DMS 273 (cell line): ENCODE measurements around the gene TMEM229B.

ENCODE experiments used
- DNase-seq: peaks from one replicate; lab custom pipeline; 2025; ENCODE audit not compliant: unreplicated experiment; lab: John Stamatoyannopoulos, UW

TMEM229B gene

GRCh38 chr14:67515386-67516079, 27.0 kb upstream of the TMEM229B start:
- DNase-seq = peak; percentile 72

- peak; percentile 74 for DNase-seq
Observed at GRCh38 chr14:67514650-67515385, 26.3 kb upstream of the TMEM229B start.

DNA sequence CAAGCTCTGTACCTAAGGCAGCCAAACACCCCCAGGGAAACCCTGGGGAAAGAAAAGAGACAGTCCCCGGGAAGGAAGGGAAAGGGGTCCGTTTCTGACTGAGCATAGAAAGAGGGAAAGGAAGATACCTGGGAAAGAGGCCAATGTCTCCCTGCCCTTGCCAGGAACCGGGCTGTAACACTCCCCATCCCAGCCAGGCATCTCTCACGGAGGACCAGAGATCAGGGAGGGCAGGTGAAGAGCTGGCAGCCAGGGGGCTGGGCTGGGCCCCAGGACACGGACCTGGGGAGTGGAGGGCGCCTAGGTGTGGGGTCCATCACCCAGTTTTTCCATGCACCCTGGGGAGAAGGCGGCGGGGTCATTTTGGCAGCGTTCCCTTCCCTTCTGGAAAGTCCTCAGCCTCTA, 25.7 kb upstream of the TMEM229B start:
- DNase-seq = peak; percentile 69

DNA sequence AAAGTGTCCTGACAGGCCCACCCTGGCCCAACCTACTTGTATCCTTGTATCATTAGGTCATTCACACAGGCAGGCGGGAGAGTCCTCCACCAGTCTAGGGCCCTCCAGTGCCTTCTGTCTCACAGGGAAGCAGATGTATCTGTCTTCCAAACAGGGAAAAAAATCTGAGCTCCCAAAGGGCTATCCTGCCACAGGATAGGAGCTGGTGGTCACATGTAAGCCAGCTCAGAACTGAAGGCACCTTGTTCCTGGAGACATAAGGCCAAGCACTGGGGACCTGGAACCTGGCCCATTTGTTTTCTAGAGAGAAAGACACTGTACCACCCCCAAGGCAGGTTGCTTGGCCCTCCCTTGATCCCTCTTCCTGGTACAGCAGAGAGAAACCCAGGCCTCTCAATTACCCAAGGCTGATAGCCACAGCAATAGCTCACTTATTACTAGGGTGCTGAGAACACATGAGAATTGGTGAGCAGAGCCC, 25.1 kb upstream of the TMEM229B start:
- peak; percentile 92 for DNase-seq

GRCh38 chr14:67512463-67513310, 24.2 kb upstream of the TMEM229B start:
- no peak for DNase-seq

- DNase-seq = no peak
Observed at GRCh38 chr14:67510836-67511235, 22.3 kb upstream of the TMEM229B start.

GRCh38 chr14:67510121-67510520, 21.6 kb upstream of the TMEM229B start:
- DNase-seq = peak; percentile 36

GRCh38 chr14:67508956-67509355, 20.4 kb upstream of the TMEM229B start:
- DNase-seq = peak; percentile 65

- DNase-seq = no peak
Observed at GRCh38 chr14:67505254-67505653, 16.7 kb upstream of the TMEM229B start.

GRCh38 chr14:67503331-67503730, 14.8 kb upstream of the TMEM229B start:
- no peak for DNase-seq

DNA sequence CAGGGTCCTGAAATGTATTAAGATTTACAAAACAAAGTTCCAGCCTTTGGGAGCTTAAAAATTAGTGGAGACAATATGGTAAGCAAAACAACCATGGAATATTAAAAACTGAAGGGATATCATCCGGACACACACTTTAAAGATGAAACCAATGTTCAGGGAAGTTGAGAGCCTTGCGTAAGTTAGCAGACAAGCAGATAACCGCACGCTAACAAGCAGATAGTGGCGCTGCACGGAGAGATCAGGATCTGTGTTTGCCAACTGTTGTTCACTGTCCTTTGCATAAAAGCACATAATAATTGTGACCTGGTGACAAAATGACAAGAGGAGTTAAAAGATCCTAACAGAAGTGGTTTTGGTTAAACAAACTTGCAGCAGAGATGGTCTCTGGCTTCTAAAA, 14.3 kb upstream of the TMEM229B start:
- no peak for DNase-seq

DNA sequence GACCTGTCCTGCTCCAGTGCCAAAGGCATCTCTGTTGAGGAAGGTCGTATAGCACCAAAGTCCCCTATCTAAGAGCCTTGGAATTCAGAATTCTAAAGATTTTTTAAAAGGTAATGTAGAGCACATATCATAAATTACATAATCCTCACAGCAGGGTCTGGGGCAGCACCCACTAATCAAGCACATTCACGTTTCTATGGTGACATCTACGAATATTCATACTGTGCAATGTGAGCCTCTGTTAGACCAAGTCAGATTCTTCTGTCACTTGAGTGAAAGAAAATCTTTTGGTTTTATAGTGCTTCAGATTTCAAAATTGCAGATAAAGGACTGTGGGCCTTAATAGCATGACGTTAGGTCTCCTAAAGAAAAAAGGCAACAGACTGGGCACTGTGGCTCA, 13.1 kb upstream of the TMEM229B start:
- no peak for DNase-seq

DNA sequence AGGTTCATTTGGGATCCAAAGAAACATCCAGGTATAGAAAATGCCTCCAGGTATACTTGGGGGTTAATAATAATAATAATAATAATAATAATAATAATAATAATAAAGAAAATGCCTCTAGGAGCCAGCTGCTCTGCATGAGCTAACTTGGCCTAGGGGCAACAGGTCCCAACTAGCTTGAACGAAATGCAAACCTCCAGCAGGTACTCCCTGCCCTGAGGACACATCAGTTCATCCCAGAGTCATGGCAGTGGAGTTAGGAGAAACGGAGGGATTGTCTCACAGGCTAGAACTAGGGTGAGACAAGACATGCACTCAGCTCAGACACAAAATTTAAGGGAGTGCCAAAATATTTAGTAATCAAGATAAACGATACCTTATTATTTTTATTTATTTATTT, 12.5 kb upstream of the TMEM229B start:
- DNase-seq = no peak

GRCh38 chr14:67497716-67498115, 9.2 kb upstream of the TMEM229B start:
- DNase-seq = no peak

DNA sequence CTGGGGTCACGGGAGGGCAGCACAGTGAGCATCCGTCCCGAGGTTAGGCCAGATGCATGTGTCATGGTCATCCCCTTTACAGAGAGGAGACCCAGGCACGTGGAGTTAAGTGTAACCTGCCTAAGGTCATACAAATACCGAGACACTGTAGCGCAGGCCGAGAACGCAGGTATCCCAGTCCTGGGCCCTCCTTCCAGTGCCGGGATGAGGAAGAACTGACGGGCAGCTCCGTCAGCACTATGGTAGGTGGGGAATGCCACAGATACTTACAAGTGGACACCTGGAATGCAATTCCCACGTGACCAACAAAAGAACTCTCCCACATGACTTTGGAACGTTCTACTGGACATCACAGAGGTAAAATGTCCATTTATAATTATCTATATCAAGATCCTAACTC, 8.7 kb upstream of the TMEM229B start:
- DNase-seq = no peak

- no peak for DNase-seq
Observed at GRCh38 chr14:67495827-67496226, 7.3 kb upstream of the TMEM229B start.

DNA sequence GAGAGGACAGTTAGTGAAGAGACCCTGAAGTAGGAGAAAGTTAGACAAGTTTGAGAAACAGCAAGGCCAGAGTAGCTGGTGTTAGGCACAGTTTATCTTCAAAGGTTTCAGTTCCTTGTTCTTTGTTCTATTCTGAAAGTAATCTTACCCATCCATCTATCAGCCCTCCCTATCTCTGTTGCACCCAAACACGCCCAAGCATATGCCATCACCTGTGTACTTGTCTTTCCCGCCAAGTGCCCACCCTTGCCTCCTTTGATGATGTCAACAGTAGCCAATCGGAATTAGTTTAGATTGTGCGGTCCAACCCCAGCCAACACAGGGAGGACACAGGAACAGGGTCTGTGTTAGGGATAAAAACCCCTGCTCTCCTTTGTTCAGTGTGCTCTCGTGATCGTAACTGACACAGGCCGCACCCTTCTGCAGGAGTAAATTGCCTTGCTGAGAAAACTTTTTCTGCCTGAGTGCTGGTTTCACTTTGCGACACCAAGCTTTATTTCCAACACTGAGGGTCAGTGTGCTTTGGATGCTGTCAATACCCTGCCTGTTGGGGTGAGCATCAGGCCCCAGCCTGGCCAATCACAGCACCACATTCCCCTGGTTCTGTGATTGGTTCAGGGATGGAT, 4.7 kb upstream of the TMEM229B start:
- DNase-seq = peak; percentile 33

DNA sequence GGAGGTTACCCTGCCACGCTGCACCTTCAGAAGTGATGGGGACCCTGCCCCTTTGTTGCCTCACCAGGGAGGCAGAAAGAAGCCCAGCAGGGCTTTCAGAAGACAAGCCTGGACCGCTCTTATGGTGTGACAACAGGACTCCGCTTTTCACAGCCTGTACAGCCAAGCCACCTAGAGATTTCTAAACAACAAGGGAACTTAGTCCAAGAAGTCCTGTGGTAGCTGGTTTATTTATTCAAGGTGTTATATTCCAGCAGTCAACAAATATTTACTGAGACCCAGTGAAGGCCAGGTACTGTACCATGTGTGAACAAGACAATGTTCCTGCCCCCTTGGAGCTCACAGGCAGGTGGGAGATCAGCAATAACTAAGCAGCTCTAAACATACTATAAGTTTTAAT, 4.0 kb upstream of the TMEM229B start:
- DNase-seq = no peak

- DNase-seq = peak; percentile 95
Observed at GRCh38 chr14:67491741-67492507, 3.4 kb upstream of the TMEM229B start.

GRCh38 chr14:67491285-67491684, 2.8 kb upstream of the TMEM229B start:
- no peak for DNase-seq
